ENCODE measurements around the gene ZFHX3.

ZFHX3 gene

DNA sequence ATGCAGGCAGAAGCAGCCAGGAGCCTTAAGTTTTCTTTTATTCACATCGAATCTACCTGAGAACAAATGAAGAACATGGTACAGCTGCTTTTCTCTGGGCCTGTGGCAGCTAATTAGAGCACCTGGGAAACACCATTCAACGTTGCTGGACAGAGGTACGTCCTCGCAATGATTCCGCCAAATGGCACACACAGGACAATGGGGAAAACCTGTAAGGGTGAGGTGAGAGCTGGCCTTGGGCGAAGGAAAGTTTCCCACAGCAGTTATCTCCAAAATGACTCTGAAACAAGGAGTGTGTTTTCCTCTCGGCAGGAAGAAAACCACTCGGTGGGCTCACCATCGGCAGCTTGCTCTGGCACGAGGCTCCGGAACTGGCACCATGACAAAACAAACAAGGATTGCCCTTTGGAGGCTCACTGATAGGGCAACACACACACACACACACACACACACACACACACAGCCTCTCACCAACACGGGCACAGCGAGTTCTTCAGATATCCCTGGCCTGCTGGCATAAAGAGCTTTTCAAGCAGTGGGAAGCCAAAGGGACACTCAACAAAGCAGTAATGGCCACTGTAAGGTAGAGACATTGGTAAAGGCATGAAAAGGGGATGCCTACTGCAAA is 73.7 kb downstream of the ZFHX3 start:
- no peak for DNase-seq (ENCODE audit: low read depth in 2 of 2)

DNA sequence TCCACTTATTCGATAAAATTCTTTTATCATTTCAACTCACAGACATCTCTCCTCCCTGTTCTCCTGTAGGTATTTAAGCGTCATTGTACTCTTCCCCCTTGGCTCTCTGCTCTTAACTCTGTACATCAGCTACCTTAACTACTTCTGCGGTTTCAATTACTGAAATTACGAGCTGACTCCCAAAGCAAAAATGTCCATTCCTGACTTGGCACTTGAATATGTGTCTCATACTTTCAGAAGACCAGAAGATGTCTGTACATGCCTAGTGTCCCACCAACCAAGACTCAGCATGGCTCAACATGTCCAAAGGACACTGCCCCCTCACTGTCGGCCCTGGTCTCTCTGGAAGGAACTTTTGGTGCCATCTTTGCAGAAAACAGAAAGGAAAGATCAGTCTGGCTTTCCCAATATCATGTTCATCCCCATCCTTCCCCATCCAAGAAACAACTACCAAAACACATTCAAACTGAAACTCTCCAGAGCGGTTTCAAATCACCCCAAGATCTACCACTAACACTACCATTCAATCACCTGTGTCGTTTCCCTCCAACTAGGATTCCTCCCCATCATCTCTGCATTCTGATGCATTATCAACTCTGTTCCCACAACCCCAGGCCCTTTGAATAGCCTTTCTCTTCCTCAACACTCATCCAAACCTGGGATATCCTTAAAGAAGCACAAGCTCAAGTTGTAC is 74.9 kb downstream of the ZFHX3 start:
- DNase-seq (ENCODE audit: low read depth in 2 of 2): no peak

- no peak for DNase-seq (ENCODE audit: low read depth in 2 of 2)
Observed at GRCh38 chr16:72971370-72971769, 76.6 kb downstream of the ZFHX3 start.

DNA sequence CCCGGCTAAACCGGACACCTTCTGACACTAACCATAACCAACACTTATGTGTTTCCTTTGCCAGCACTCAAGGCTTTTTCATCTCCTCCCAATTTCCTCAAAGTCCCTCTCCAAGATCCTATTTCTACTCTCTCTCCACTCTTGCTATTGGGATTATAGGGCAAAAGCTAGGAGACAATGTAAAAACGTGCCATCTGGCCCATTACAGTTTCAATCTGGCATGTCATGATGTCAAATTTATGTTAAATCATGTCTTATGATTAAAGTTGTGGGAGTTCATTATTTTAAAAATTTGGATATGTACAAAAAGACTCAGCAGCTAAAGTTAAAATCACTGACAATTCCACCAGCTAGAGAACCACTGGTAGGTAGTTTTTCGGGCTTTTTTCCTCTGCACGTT is 77.3 kb downstream of the ZFHX3 start:
- DNase-seq (ENCODE audit: low read depth in 2 of 2): no peak

- no peak for DNase-seq (ENCODE audit: low read depth in 2 of 2)
Observed at GRCh38 chr16:72969812-72970211, 78.1 kb downstream of the ZFHX3 start.

DNA sequence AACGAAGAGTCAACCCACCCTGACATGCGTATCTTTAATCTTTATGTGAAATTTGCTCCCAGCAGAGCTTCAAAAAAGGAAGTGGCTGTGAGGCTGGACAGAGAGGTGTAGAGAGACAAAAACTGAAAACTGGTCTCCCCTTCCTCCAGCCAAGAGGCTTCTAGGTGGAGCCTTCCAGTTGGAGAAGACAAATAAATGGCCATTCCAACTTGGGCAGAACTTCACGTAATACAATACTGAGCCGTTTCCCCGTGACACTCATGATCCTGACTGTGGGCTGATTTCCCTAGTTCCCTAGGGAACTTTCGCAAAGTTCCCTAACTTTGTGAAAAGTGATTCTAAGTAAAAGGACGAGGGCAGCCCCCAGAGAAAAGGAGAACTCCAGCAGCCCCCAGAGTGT is 78.8 kb downstream of the ZFHX3 start:
- no peak for DNase-seq (ENCODE audit: low read depth in 2 of 2)

- DNase-seq (ENCODE audit: low read depth in 2 of 2): no peak
Observed at GRCh38 chr16:72967941-72968340, 80.0 kb downstream of the ZFHX3 start.

GRCh38 chr16:72963533-72964315 is 84.2 kb downstream of the ZFHX3 start:
- DNase-seq (ENCODE audit: low read depth in 2 of 2): no peak

DNA sequence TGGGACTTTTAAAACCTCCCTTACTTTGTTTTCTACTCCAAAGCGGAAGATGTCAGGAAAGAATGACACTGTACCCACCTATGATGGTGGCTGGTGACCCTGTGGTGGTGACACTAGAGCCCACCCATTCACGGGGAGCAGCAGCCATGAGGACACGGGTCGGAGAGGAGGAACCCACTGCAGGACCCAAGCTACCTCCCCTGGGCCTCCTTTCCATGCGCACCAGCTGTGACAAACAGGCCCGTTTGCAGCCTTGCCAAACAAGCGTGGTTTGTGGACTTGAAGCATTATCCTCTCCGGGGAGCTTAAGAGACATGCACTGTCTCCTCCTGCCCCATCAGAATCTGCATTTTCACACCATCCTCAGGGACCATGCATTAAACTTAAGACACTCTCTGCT is 85.6 kb downstream of the ZFHX3 start:
- DNase-seq (ENCODE audit: low read depth in 2 of 2): no peak

- no peak for DNase-seq (ENCODE audit: low read depth in 2 of 2)
Observed at GRCh38 chr16:72961863-72962262, 86.1 kb downstream of the ZFHX3 start.

DNA sequence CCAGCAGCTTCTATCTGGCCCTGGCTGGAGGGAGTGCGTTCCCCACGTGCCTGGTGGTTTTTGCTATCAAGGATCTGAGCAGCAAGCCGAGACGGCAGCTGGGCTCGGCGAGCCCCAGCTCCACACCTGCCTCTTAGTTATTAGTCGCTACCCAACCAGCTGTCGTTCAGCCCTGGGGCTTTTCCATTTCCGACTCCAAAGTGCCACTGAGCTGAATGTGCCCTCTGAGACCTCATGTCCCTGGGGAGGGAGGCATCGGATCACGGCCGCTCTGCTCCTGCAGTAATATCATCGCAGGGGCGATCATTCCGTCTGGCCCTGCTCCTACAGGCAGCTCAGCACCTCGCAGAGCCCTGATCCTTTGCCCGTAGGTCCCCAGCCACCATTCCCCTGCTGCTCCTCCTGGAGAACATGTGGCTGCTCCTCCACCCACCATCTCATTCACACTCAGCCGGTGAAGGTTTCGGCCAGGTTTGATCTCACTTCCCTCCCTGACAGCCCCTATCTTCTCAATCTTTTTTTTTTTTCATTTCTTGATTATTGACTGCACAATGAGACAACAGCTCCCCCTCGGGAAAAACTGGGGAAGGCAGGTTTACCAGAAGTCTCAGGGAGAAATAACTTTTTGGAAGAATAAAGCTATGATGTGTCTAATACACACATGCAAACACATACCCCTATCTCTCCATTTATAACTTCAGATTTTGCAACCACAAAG is 86.7 kb downstream of the ZFHX3 start:
- no peak for DNase-seq (ENCODE audit: low read depth in 2 of 2)

GRCh38 chr16:72960101-72960500 is 87.8 kb downstream of the ZFHX3 start:
- no peak for DNase-seq (ENCODE audit: low read depth in 2 of 2)

DNA sequence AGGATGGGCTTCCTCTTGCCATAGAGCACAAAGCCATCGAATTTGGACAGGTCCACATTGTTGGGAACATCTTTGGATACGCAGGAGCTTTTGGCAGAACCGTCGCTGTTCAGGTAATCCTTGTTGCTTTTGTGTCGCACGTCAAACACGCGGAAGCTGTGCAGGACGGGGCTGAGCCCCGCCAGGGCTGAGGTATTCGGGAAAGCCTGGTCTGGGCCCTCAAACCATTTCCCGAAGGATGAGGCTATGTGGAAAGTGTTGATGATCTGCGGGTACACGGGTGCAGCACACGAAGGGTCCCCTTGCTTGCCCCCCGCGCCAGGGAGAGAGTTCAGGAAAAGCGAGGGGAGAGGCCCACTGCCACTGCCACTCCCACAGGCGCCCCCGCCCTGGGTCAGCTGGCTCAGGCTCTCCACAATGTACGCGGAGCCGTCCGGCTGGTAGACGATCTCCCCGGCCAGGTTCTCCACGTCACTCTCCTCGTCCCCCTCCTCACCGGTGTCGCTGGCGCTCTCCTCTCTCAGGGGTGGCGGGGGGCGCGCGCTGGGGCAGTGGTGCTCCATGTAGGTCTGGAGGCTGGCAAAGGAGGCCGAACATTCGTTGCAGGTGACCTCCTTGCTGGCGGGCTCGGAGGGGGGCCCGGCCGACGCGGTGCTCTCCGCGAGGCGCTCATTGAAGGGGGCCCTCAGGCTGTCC is 88.5 kb downstream of the ZFHX3 start:
- no peak for DNase-seq (ENCODE audit: low read depth in 2 of 2)

DNA sequence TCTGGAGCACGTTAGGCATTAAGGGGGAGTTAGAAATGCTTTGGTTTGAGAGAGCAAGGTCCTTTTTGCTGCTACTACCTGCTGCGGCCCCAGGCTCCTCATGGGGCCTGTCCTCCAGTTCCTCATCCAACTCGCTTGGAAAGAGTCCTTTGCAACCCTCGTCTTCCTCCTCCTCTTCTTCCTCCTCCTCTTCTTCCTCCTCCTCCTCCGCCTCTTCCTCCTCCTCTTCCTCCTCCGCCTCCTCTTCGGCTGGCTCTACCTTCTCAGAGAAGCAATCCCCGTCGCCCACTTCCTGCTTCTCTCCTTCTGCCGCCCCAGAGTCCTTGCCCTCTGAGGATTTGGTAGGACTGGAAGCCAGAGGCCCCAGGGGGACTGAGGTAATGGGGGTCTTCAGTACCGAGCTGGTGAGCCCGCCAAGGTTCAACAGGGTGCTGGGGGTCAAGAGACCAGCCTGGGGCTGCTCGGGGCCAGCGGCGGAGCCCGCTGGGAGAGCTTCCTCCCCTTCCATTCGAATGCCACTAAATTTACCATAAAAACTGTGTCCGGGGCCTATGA is 89.3 kb downstream of the ZFHX3 start:
- DNase-seq (ENCODE audit: low read depth in 2 of 2): no peak

DNA sequence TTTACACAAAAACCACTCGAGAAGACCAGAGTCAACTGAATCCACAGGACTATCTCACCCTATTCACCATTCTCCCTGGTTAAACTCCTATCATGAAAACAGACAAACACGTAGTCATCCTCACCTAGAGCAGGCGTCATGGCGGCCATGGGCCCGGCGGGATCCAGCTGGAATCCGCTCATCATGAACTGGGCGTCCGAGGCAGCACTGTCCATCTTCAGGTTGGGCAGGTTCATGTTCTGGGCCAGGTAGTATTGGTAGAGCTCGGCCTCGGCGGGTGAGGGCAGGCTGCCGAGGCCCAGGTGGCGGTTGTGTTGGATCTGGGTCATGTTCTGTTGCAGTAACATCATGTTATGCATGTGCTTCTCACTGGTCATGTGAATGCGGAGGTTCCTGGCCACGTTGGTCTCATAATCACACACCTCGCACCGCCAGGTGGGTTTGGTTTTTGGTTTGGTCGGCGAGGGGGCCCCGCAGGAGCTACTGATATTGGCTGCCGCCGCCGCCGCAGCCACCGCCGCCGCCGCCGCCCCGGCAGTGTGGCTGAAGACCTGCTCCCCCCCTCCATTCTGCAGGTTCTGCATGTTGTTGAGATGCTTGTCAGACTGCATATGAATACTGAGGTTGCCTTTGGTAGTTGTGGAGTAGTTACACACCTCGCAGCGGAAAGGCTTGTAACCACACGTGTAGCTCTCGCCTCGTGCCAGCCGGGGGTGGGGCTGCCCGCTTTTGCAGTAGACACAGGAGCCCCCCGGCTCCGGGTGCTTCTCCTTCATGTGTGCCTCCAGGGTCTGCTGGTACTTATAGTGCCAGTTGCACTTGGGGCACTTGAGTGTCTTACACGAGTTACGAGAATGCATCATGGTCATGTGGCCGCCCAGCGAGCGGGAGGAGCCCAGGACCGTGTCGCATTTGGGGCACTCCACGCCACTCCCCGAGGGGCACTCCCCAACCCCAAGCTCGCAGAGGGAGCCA is 90.3 kb downstream of the ZFHX3 start:
- DNase-seq (ENCODE audit: low read depth in 2 of 2): no peak

DNA sequence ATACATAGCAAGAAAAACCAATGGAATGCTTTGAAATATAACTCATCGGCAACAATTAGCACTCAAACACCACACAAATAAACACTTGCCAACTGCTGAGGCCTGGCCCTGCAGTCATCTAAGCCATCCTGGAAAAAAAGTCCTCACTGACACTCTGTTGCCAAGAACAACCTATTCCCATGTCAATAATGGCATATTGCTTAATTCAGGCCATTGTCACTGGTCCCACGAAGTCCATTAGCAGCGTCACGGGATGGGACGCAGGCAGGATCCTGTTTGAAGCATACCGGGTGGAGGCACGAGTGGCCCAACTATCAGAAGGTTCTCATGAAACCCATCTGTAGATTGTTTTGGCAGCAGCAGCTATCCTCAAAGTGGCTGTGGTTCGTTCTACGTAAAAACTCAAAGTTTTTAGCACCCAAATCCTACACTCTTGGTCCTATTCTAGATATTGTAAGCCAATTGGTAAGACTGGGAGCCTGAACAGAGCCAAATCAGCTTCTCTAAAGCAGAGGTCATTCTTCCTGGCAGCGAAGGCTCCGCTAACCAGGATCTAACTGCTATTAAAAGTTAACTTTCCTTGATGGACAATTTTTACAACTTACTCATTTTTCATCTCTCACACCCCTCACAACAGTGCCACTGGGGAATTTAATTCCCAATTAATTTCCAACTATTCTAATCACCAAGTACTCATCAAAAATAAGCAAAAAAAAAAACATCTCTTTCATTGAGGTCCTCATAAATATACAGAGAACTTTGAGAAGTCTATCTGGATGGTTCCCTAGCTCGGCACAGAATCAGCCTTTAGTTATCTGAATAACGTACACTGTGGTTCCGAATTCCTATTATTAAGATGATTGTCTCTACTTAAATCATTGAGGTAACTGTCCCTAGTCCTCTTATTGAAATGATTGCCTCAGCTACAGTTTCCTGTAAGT is 91.5 kb downstream of the ZFHX3 start:
- no peak for DNase-seq (ENCODE audit: low read depth in 2 of 2)

DNA sequence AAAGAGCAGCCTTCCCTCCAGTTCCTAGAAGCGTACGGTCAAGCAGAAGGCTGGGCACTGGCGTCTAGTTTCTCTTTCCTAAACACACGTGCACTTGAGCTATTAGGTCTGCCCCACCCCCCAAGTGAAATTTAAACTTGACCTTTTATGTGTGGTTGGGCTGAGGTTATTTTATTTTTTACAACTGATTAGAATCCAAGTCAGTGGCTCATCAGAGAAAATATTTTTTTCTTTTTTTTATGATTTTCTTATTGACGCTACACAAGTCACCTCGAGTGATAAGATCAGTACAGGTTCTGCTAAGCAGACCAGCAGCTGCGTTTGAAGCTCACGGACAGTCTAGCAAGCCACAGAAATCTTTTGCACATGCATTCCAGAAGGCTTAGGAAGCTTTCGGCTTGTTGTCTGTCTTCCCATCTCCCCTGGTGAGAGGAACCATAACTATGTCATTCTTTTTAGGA is 95.1 kb downstream of the ZFHX3 start:
- DNase-seq (ENCODE audit: low read depth in 2 of 2): no peak

DNA sequence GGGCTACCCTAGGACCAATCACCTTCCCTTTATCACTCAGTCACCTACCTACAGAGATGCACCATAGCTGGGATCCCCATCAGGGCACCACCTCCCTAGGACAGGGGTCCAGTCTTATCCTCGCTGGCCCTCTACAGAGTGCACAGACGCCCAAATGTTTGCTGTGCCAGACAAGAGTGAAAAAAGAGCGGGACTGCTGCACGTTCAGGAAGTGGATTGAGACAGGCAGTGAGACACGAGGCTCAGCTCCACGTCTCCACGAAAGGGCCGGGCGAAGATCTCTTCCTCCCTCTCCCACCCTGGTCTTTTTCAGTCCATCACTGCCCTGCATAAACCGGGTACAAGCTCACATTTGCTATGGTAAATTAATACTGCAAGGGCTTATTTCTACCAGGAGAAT is 95.5 kb downstream of the ZFHX3 start:
- no peak for DNase-seq (ENCODE audit: low read depth in 2 of 2)

DNA sequence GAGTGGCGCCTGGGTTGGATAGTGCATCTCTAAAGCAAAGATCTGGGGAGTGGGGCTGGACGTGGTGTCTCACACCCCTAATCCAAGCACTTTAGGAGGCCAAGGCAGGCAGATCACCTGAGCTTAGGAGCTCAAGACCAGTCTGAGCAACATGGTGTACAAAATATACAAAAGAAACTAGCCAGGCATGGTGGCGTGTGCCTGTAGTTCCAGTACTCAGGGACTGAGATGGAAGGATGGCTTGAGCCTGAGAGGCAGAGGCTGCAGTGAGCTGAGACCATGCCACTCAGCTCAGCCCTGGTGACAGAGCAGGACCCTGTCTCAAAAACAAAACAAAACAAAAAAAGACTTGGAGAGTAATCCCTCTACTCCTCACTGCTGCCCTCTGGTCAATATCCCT is 96.0 kb downstream of the ZFHX3 start:
- no peak for DNase-seq (ENCODE audit: low read depth in 2 of 2)
